NCI-H748 (cell line): ENCODE results near the gene TCEAL6.
"Not testable (repeated sequence)": the region's sequence is repeated elsewhere in the genome, so short reads cannot be mapped to it uniquely, and the experiment has no call there.

ENCODE experiments used
- DNase-seq: peaks from one replicate; lab custom pipeline; 2025; ENCODE audit not compliant: unreplicated experiment; lab: John Stamatoyannopoulos, UW

Gene TCEAL6

GRCh38 chrX:102142274-102142673 lies at the start of gene TCEAL6:
TSS of gene TCEAL6 (minus strand) at chrX:102142481.
- DNase-seq = not testable (repeated sequence)

- no peak for DNase-seq
Measured at GRCh38 chrX:102185967-102186720, 43.9 kb upstream of the TCEAL6 start.

GRCh38 chrX:102155806-102156179 lies 13.5 kb upstream of the TCEAL6 start, which contains the start of gene BEX5:
TSS of gene BEX5 (minus strand) at chrX:102155977. CDS start at chrX:102154265, 1,712 bp downstream.
- peak; percentile 88 for DNase-seq

- peak; percentile 66 for DNase-seq
Measured at GRCh38 chrX:102154900-102155805, 12.9 kb upstream of the TCEAL6 start.

GRCh38 chrX:102154218-102154860 lies 12.1 kb upstream of the TCEAL6 start:
- peak; percentile 46 for DNase-seq

- not testable (repeated sequence) for DNase-seq
Measured at GRCh38 chrX:102141631-102142030, 650 bp downstream of the TCEAL6 start.

- DNase-seq = not testable (repeated sequence)
Measured at GRCh38 chrX:102140876-102141275, 1.4 kb downstream of the TCEAL6 start.

GRCh38 chrX:102138064-102138463 lies 4.2 kb downstream of the TCEAL6 start:
- DNase-seq = no peak

GRCh38 chrX:102129473-102129872 lies 12.8 kb downstream of the TCEAL6 start:
- DNase-seq = peak; percentile 14

GRCh38 chrX:102126863-102127262 lies 15.4 kb downstream of the TCEAL6 start:
- no peak for DNase-seq

- not testable (repeated sequence) for DNase-seq
Measured at GRCh38 chrX:102126080-102126818, 16.0 kb downstream of the TCEAL6 start.

- peak; percentile 54 for DNase-seq
Measured at GRCh38 chrX:102125436-102125835, 16.8 kb downstream of the TCEAL6 start, which contains the start of gene TCEAL2. TSS of gene TCEAL2 (plus strand) at chrX:102125679. CDS start at chrX:102126831, 1,152 bp downstream.

GRCh38 chrX:102125014-102125413 lies 17.3 kb downstream of the TCEAL6 start:
- DNase-seq = not testable (repeated sequence)

- DNase-seq = peak; percentile 9
Measured at GRCh38 chrX:102115748-102116147, 26.5 kb downstream of the TCEAL6 start.

GRCh38 chrX:102113367-102113766 lies 28.9 kb downstream of the TCEAL6 start:
- DNase-seq = no peak
